ENCODE measurements around the gene DDTL.

- TF ChIP-seq POLR2A (IDR thresholded peaks at IDR 0.05) (no peak), CTCF (IDR thresholded peaks at IDR 0.05) (no peak), POLR2AphosphoS5 (IDR thresholded peaks at IDR 0.05; ENCODE audit: insufficient read depth in 1 of 2, low read depth in 1 of 2) (no peak)
Observed at GRCh38 chr22:24008022-24008283, 41.3 kb downstream of the DDTL start.

Data from vagina (tissue), 2 donors.